T-helper 1 cell (primary cell): ENCODE measurements around the gene ZBTB32.
A peak's percentile ranks its signal among the peaks of the same experiment; 100 is the strongest.
"Not testable (repeated sequence)": the region's sequence is repeated elsewhere in the genome, so short reads cannot be mapped to it uniquely, and the experiment has no call there.

Experiments
- DNase-seq, 5 donors: peaks; one replicate each; pipeline ENCODE4 v3.0.0-alpha.2; 2012 to 2020
- total RNA-seq, 4 donors: gene quantifications; one replicate each; lab custom pipeline; 2026; lab: John Stamatoyannopoulos, UW

Gene ZBTB32
- total RNA-seq, result 2.4 to 5.1 (median 3.3) reads per million in 4 donors

- no peak for DNase-seq
These were observed at the start of gene ZBTB32 for GRCh38 chr19:35704218-35704617. Gene ZBTB32, plus strand, starts transcription at chr19:35704558. Its CDS starts 10,069 bp downstream, at chr19:35714627.

GRCh38 chr19:35654828-35655227 lies 49.5 kb upstream of the ZBTB32 start:
- DNase-seq, result not testable (repeated sequence)

- no peak for DNase-seq
These were observed 48.8 kb upstream of the ZBTB32 start for GRCh38 chr19:35655600-35655999.

- no peak for DNase-seq
These were observed 47.7 kb upstream of the ZBTB32 start for GRCh38 chr19:35656700-35657099.

GRCh38 chr19:35657904-35658700 lies 46.3 kb upstream of the ZBTB32 start:
- DNase-seq, result no peak

GRCh38 chr19:35661995-35662340 lies 42.4 kb upstream of the ZBTB32 start:
- no peak for DNase-seq

GRCh38 chr19:35663981-35664380 lies 40.4 kb upstream of the ZBTB32 start:
- DNase-seq, result no peak

- DNase-seq, result no peak
These were observed 39.2 kb upstream of the ZBTB32 start for GRCh38 chr19:35665157-35665556.

GRCh38 chr19:35665604-35666003 lies 38.8 kb upstream of the ZBTB32 start:
- DNase-seq, result no peak

GRCh38 chr19:35666251-35666913 lies 38.0 kb upstream of the ZBTB32 start, which contains the start of gene UPK1A:
Gene UPK1A, plus strand, starts transcription at chr19:35666517. Its CDS starts 296 bp downstream, at chr19:35666813.
- DNase-seq, result no peak

- DNase-seq, result no peak
These were observed 34.8 kb upstream of the ZBTB32 start for GRCh38 chr19:35669566-35669965.

- no peak for DNase-seq
These were observed 34.4 kb upstream of the ZBTB32 start for GRCh38 chr19:35669974-35670373.

- DNase-seq, result no peak
These were observed 33.7 kb upstream of the ZBTB32 start for GRCh38 chr19:35670686-35671085.

- no peak for DNase-seq
These were observed 32.5 kb upstream of the ZBTB32 start for GRCh38 chr19:35671818-35672217.

- DNase-seq, result peak in 3 of 5 donors; percentile 5 to 74 (median 14)
These were observed 31.1 kb upstream of the ZBTB32 start for GRCh38 chr19:35673121-35673804.

GRCh38 chr19:35675589-35676140 lies 28.7 kb upstream of the ZBTB32 start:
- no peak for DNase-seq

- DNase-seq, result no peak
These were observed 14.5 kb upstream of the ZBTB32 start for GRCh38 chr19:35689836-35690235.

- not testable (repeated sequence) for DNase-seq
These were observed 13.3 kb upstream of the ZBTB32 start for GRCh38 chr19:35691106-35691505.

- DNase-seq, result no peak
These were observed 12.3 kb upstream of the ZBTB32 start for GRCh38 chr19:35692010-35692409.

- no peak for DNase-seq
These were observed 10.9 kb upstream of the ZBTB32 start for GRCh38 chr19:35693422-35693821.

- DNase-seq, result peak; percentile 74 to 90 (median 87)
These were observed 10.3 kb upstream of the ZBTB32 start for GRCh38 chr19:35693835-35694599.

- DNase-seq, result no peak
These were observed 8.4 kb upstream of the ZBTB32 start for GRCh38 chr19:35695895-35696422.
